GM12801 (cell line): ENCODE data around the gene PRMT7.

ENCODE experiments used
- CTCF ChIP-seq: IDR thresholded peaks from one replicate; pipeline ENCODE4 v1.5.1; 2011; ENCODE audit warnings: control low read depth; ENCODE audit not compliant: insufficient read length; ENCODE audit errors: extremely low read depth

The PRMT7 gene

GRCh38 chr16:68346892-68347480 is 36.2 kb downstream of the PRMT7 start:
- TF ChIP-seq CTCF = no peak

GRCh38 chr16:68347605-68348004 is 36.8 kb downstream of the PRMT7 start:
- no peak for TF ChIP-seq CTCF

GRCh38 chr16:68348639-68349445 is 38.0 kb downstream of the PRMT7 start:
- no peak for TF ChIP-seq CTCF

- TF ChIP-seq CTCF = no peak
These were observed 39.1 kb downstream of the PRMT7 start for GRCh38 chr16:68349838-68350410.

- TF ChIP-seq CTCF = no peak
These were observed 40.1 kb downstream of the PRMT7 start for GRCh38 chr16:68350813-68351350.

- no peak for TF ChIP-seq CTCF
These were observed 40.6 kb downstream of the PRMT7 start for GRCh38 chr16:68351463-68351862.

- TF ChIP-seq CTCF = no peak
These were observed 41.2 kb downstream of the PRMT7 start for GRCh38 chr16:68351991-68352431.
